NCI-H82 treated with DMSO at 0.1 percent for 48 hours (cell line): ENCODE measurements around the gene ATF7IP.
A peak's percentile ranks its signal among the peaks of the same experiment; 100 is the strongest.
"Not testable (repeated sequence)": the region's sequence is repeated elsewhere in the genome, so short reads cannot be mapped to it uniquely, and the experiment has no call there.

Experiments
- DNase-seq: peaks from one replicate; lab custom pipeline; 2025; ENCODE audit not compliant: unreplicated experiment; lab: John Stamatoyannopoulos, UW

ATF7IP gene

DNA sequence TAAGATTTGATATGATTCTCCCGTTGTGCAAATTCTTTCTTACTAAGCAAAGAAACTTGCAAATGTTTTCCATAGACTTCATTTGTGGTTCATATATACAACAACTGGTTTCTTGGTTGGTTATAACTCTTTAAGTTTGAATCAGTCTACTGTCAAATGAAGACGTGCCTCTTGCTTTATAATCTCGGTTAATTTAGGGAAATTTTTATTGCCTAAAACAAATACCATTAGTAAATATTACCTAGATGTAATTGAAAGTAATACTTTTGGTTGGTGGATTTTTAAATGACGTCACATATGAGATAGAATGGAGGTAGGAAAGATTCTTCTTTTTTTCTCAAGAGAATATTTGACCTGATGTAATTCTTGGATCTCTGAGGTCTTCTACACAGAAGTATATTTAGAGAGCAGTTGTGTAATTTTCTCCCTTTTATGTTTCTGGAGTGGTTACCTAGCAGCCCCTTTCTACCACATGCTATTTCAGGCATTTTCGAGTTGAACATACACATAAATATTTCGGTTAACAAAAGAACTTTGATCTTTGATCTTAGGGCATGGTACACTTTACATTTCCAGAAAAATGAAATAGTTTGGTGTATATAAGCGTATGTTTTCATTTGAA, 1.7 kb downstream of the ATF7IP start:
- DNase-seq = no peak

DNA sequence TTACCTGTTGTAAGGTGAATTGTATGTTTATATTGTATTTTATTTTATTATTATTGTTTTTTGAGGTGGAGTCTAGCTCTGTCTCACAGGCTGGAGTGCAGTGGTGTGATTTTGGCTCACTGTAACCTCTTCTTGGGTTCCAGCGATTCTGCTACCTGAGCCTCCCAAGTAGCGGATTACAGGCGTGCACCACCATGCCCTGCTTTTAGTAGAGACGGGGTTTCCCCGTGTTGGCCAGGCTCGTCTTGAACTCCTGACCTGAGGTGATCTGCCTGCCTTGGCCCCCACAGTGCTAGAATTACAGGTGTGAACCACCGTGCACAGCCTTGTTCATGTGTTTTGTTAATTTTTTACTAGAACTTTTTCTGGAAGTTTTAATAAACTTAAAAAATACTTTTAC, 3.8 kb downstream of the ATF7IP start:
- no peak for DNase-seq

DNA sequence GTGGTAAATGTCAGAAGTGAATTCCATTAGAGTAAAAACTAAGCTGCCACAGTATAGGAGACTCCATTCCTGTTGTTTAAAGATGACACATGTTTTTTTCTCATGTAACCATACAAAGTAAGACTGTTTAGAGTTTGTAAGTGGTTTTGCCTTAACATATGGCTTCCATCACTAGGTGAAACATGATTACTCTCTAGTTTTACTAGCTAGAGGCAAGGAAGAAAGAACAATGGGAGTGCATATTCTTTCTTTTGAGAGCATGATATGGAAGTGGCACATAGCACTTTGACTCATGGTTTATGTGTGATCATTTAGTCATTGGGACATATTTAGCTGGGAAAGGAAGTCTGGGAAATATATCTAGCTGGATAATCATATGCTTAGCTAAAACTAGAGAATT, 7.7 kb downstream of the ATF7IP start:
- no peak for DNase-seq

DNA sequence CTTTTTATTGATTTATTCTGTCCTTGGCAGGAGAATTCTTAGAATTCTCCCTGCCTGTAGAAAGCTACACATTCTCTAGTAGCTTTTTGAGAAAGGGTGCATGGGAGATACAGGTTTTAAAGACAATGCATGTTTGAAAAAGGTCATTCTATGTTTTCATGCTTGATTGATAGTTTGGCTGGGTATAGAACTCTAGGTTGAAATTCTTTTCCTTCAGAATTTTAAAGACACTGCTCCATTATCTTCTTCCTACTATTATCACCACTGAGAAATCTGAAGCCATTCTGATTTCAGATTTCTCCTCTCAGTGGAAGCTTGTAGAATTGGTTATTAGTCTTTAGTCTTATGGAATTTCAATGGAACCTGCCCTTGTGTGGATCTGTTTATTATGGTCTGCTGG, 14.0 kb downstream of the ATF7IP start:
- no peak for DNase-seq

DNA sequence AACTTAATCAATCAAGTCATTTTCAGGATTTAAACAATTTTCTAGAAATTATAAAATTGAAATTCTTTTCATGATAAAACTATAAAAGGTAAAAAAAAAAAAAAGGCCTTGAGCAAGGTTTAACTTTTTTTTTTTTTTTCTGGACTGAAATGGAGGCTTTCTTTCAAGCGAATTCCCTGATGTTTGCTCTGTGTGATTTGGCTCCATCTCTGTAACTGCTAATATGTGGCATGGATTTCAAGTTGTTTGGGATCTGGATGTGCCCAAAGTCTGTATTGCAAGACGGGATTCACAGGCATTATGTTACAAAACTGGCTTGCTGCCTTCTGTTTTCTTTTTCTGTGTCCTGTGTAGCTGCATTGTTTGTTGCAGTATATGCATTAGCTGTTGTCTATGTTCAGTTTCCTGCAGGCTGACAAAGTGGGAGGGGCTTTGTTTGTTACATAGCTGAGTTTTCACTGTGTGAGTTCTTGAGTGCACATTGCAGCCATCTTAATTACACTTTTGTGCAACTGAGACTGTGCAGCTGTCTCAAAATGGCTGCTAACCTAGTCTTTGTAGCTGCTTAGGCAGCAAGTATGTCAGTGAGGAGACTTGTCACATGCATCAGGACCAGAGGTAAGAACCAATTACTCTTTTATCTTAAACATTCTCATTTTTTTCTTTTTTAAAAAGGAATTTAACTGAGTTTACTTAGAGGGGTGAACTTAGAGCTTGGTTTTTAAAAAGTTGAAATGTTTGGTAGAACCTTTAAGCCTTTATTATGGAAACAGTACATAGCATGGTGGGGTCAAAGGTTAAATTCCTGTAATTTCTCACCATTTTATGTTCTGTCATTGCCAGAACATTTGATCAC, 19.5 kb downstream of the ATF7IP start:
- DNase-seq = peak; percentile 57

DNA sequence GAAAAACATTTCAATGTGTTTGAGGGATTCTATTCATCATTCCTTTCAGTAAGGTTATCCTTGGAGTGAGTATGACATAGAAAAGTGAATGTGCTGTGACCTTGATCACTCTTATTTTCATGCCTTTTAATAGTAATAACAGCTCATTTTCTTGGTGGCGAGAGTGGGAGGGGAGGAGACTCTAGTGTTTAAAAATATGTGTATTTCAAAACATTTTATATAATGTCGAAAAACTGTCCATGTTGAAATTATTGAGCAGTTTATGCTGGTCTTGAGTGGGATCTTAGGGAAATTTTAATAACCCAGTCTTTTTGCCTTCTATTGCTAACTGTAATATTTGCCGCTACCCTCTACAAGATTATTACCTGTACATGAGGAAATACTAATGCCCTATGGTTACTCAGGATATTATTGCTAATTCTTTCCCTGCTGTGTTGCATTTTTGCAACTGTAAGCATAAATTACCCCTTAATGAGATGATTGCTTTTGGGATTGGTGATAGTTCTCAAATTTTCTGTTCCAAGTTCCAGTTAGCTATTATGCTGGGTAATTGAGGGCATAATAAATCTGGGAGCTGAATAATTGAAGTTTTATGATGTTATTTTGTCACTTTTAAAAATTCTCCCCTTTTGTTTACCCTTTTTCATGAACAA, 21.9 kb downstream of the ATF7IP start:
- no peak for DNase-seq

DNA sequence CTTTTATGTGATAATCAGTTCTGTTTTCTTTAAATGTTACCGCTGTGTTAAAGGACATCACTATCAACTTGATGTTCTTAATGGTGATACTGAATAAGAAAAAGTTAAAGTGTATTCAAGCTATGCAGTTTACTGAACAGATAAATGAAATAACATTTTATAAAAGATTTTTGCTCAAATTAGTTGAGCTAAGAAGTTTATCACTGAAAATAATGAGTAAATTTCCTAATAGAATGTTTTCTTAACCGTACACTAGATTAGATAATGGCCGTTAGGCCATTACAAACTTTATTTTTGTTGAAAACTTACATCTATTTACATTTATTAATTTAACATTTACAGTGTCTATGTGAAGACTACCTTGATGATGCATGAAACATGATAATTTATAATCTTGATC, 25.0 kb downstream of the ATF7IP start:
- DNase-seq = no peak

DNA sequence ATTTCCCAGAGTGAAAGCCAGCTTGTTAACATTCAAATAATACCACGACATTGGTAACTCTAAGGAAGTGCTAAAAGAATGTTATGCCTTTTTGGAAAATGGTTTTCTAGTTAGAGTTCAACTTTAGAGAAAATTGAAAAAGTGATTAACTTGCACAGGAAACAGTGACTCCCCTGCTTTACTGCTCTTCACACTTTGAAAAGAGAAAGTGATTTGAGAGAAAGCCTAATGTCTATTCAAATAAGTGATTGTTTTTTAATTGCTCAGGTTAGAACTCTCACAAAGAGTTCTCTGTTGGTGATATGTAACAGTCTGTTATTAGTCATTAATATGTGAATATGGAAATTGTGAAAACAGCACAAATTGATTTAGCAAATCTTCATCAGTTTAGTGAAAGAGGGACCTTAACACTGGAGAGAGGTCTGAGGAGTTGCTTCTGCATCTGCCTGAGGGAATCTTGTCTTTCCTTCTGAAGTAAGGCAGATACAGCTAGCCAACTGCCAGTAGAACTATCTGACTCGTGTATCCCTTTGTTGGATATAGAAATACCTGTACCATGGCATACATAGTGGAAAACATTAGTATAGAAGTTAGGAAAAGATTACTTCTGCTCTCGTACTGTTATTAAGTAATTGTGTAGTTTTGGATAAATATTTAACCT, 25.5 kb downstream of the ATF7IP start:
- no peak for DNase-seq

DNA sequence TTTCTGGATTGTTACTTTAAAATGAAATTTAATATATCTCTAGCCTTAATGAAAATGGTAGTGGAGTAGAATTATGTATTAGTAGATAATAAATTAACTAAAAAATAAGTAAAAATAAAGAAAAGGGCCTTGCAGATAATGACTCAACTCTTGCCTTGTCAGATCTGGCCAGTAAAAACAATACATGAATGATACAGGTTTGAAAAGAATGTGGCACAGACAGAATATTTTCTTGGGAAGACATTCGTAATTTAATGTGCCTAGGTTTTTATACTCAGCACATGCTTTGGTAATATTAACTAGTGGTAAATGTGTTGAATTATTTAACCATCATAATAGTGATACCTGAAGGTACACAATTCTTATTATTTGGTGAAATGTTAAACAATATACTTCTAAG, 28.3 kb downstream of the ATF7IP start:
- no peak for DNase-seq

DNA sequence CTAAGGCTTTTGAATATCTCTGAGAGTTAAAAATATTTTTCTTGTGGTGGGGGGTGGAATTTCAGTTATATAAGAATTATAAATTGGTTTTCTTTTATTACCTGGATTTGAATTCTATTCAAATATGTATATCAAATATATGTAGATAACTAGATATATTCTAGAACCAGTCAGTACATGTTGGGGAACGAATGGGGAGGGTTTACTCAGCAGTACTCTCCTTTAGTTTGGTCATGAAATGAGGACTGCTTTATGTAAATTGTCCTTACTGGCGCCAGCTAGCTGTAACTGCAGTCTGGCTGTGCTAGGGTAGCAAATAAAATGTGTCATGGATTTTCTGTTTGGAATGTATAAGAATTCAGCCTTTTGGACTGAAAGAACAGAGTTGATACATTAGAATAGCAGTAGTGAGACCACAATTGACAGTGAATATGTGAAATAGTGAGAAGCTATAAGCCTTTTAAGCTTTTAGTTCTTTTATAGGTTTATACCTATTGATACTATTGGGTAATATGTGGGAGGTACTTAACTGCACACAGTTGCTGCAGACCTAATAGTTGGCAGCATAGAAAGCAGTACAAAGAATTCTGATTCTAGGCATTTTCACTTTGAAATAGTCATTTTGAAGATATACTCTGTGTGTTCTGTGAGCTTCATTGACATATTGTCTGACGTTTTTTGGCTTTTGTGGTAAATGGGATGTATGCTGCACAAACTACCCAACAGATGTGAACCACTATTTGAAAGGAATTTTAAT, 29.0 kb downstream of the ATF7IP start:
- DNase-seq = peak; percentile 65

DNA sequence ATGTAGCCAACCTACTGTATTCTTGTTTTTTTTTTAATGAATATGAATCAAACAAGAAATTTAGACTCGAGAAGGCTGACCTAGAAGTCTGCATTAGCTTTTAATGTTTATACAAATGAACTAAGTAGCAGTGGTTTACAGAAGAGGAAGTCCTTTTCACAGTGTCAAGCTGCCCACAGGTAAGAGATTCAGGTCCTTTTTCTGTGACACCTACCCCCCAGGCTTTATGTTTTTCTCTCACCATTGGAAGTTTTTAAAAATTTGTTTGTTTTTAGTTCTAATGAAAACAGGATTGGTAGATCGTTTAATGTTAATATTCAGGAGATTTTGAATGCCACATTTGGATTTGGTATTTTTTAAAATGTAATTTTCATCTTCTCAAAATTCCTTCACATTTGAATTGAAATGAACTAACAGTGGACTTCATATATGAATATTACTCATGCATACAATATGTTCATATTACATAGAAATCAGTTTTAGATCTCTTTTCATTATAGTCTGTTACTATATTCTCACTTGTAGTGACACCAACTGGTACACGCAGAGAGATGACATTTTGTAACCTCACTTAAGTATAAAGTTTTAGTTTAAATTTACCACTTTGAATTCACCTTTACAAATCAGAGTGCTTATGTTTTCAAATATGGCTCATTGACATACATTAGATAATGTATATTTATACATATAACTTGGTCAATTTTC, 29.7 kb downstream of the ATF7IP start:
- no peak for DNase-seq

DNA sequence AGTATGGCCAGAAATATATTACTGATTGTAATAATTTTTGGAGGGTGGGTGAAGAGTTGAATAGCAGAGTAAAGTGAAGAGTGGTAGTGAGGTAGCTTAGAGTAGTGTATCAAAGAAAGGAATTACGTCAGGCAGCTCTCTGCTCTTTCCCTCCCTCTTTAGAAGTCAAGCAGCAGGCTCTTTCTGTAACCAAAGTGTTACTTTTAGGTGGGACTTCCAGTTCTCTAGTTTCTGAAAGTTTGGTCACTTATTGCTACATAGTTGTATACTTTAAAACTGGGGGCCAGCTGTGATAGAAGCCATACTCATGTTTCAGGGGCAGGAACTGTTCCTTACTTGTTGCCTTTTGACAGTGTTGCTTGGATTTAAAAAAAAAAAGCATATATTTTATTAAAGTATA, 30.6 kb downstream of the ATF7IP start:
- no peak for DNase-seq

DNA sequence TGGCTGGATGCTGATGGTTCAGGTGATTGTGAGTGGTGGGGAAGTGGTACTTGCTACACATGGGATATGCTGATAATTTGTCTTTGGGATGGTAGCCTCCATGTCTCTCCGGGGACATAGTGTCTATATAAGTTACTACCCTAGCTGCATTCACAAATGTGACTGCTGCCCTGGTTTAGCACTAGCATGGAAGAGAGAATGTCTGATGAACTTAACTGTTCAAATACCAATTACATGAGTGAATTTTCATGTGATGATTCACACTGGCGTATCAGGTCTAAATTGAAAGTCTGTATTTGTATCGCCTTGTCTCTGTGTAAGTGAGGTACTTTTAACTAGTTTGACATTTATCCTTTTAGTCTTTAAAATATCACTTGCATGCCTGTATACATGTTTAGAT, 34.4 kb downstream of the ATF7IP start:
- no peak for DNase-seq

DNA sequence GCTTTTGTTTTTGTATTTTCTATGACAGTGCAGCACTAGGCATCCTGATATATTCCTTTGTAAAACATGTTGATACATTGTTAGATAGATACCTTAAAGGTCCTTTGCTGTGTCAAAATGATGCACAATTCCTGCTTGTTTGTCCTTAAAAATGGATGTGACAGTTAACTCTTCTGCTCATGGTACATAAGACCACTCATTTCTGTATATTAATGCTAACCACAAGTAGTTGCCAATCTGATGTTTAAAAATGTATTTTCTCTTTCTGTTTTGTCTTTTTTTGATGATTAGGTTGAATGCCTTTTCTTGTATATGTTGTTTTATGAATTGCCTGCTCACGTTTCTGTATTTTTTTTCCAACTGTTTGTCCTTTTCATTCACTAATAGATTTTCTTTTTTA, 35.1 kb downstream of the ATF7IP start:
- no peak for DNase-seq

DNA sequence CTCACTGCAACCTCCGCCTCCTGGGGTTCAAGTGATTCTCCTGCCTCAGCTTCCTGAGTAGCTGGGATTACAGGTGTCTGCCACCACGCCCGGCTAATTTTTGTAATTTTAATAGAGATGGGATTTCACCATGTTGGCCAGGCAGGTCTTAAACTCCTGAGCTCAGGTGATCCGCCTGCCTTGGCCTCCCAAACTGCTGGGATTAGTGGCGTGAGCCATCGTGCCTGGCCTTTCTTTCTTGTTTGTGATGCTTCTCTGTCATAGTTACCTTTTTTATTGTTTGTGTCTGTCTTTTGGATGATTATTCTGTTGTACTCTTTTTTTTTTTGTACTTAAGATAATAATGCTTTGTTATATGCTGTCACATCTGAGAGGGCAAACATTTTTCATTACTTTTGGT, 35.8 kb downstream of the ATF7IP start:
- DNase-seq = not testable (repeated sequence)

DNA sequence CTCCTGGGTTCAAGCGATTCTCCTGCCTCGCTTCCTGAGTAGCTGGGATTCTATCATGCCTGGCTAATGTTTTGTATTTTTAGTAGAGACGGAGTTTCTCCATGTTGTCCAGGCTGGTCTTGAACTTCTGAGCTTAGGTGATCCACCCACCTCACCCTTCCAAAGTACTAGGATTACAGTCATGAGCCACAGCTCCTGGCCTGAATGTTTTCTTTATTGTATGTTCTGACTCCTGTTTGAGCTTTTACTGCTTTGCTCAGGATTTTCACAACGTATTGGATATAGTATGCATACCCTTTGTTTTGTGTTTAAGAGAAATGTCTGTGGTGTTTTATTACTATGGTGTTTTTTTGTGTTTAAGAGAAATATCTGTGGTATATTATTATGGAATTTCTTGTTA, 37.2 kb downstream of the ATF7IP start:
- no peak for DNase-seq

DNA sequence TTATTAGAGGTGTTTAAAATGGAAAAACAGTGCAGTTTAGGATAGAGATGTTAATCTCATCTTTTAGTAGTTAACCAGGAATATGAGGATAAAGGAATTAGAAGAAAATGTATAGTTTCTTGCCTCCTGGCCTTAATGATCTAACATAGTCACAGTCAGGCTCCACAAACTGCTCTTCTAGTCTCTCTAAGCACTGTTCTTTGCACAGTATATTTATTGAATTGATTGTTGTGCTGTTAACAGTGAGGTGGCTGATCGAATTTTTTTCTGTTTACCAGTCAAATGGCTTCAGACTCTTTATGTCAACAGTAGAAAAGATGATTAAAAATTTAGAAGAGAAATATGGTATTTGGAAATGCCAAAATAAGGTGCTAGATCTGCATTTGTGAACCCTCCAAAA, 37.8 kb downstream of the ATF7IP start:
- no peak for DNase-seq

DNA sequence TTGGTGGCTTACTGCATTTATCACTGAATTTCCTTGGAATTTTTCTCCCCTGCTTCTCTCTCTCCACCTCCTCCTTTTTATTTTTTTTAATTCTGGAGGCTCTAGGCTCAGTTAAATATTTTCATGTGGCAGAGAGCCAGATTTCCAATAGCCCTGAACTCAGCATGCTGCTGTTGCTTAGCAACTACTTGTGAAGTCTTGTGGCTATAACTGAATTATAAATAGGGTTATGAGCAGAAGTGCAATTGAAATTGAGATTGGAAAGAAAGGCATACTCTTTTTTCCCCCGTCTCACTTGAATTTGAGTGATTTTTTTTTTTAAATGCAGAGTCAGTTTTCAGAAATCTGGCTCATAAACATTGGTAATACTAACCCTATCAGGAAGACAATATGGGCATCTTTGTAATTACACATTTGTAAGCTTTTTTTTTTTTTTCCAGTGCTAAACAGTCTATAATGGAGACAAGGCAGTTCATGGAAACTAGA, 38.3 kb downstream of the ATF7IP start:
- no peak for DNase-seq

DNA sequence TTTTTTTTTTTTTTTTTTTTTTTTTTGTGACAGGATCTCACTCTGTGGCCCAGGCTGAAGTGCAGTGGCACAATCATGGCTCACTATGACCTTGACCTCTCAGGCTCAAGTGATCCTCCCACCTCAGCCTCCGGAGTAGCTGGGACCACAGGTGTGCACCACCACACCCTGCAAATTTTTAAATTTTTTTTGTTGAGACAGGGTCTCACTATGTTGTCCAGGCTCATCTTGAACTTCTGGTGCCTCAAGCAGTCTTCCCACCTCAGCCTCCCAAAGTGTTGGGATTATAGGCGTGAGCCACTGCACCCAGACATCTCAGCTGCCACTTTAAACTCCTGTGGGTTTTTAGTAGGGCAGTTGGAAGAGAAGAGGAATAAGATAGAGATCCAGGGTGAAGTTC, 39.9 kb downstream of the ATF7IP start:
- DNase-seq = not testable (repeated sequence)

DNA sequence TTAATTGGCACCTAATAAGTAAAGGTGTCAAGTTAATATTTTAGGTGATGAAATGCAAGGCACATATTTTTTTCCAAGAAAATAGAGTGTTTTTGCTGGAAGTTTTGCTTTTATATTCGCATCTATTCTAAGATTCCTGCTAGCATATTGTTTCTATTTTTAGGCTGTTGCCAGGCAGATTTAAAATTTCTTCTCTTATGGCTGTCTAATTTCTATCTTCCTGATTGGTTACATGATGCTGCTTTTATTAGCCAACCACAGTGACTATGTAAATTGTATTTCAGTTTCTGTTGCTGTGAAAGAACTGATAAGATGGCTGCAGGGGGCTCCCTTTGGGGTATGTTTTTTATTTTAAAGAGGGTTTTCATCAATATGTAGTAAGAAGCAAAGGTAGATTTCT, 42.7 kb downstream of the ATF7IP start:
- DNase-seq = no peak
